ENCODE data around the gene BIRC5.

Gene BIRC5

DNA sequence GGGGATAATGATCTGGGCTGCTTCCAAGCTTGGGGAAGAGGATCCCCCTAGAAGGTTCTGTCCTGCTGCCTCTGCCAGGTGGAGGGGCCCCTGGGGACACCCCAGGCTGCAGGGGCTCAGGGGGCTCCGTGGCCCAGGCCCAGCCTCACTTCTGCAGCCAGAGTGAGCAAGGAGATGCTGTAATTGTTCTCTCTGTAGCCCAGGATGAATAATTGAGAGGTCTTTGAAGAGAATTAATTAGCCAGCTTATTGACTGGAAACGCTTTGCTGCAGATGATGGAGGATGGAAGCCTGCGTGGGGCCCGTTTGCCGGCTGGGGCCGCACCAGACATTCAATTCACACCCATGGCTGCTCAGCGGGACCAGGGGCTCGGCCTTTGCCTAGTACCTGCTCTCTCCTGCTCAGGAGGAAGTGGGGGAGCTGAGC is 55.9 kb downstream of the BIRC5 start:
- DNase-seq (ENCODE audit: insufficient read length, low spot score) (no peak), FAIRE-seq (no peak)

DNA sequence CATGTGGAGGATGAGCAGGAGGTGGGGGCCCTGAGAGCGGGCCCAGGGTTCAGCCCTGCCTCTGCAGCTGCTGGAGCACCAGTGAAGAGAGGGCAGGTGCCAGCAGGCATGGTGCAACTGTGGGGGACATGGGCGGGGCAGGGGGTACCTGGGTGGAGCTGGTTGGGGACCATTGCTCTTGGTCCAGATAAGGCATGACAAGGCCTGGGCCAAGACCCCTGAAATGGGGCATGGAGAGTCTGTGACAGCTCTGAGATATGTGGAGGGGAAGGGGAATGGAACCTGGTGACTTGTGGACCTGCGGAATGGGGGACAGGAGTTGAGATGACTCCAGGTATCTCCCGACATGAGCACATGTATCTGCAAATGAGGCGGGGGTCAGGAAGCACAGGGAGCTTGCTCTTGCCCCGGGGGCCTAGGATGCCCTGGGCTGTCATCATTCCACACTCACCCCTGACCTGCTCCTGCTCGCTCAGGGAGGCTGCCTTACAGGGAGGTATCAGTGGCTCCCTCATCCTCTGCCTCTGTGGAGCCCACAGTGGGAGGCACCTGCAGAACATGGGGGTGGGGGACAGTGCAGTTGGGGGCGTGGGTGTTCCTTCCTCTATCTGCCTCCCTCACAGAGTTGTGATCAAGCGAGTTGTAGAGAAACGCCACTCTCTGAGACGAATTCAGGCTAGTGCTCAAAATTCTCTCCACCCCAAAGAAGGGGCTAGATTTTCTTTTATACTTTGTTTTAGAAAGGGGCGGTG is 57.5 kb downstream of the BIRC5 start:
- FAIRE-seq (no peak), DNase-seq (ENCODE audit: insufficient read length, low spot score) (no peak)

DNA sequence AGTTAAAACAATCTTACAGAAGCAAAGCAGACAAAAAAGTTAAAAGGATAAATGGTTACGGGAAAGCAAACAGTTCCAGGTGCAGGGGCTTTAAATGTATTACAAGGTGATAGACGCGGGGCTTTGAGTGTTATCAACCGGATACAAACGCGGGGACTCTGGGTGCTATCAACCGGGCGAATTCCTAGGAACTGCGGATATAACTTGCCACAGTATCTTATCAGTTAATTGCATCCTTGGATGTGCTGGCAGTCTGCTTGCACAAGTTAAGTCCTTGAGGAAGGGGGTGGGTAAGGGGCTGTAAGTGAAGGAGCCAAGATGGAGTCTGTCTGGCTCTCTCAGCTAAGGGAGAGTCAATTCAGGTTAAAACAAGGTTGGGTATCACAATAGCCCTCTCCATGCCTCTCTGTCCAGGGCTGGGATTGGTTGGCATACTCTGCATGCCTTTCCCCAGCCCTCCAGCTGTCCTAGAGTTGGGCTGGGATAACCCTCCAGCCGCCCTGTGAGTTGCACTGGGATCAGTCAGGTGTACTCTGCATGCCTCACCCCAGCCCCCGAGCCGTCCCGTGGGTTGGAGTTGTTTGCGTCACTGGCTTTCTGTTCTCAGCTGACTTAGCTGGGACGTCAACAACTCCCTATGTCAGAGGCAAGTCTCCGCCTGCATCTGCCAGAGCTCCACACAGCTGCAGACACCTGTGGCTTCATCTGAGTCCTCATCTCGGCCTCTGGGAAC is 58.3 kb downstream of the BIRC5 start:
- DNase-seq (ENCODE audit: insufficient read length, low spot score) (no peak), FAIRE-seq (peak; percentile 48)

DNA sequence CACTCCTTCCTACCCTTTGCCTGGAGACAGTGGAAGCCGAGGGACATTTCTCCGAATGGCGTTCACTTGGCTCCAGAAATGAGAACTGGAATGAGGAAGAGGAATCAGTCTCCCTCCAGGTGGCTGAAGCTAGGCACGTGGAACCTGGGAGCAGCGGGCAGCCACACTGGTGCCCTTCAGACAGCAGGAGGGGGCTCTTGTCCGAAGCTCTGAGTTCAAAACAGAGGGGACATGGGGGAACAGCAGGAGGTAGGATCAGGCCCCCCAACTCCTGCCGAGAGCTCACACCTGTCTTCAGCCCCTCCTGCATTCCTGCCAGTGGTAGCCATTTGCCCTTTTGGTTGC is 58.8 kb downstream of the BIRC5 start:
- DNase-seq (ENCODE audit: insufficient read length, low spot score) (no peak), FAIRE-seq (no peak)

DNA sequence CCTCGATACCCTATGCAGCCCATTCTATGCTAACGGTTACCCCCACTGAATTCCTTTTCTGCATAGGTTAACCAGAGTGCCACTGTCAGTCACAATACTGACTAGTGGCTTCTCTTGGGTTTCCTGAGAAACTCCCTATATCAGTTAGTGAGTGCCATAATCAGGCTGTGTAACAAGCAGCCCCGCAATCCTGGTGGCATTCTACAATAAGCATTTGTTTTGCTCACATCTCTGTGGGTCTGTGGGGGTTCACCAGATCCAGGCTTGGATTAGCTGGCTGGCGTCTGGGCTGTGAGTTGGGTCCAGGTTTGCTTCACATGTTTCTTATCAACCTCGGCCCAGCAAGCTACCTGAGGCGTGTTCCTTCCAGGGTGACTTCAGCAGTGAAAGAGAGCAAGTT is 59.8 kb downstream of the BIRC5 start:
- FAIRE-seq: no peak

More for the DNA sequence above, 59.8 kb downstream of the BIRC5 start:
- no peak for DNase-seq (ENCODE audit: insufficient read length, low spot score)
